HG03280 (cell line): Measurements from ENCODE around the gene PMAIP1.

ENCODE experiments used
- ATAC-seq: cut with Tn5 transposase; IDR thresholded peaks from one replicate; pipeline ENCODE4 v1.9.1; 2021; ENCODE audit warnings: mild to moderate bottlenecking, moderate library complexity; ENCODE audit not compliant: unreplicated experiment

Gene PMAIP1

GRCh38 chr18:59951591-59951990, 51.8 kb downstream of the PMAIP1 start:
- no peak for ATAC-seq

- no peak for ATAC-seq
These were observed 52.6 kb downstream of the PMAIP1 start for GRCh38 chr18:59952283-59953007.
